Tibial artery (tissue), 4 donors: ENCODE data around the gene GPA33.
A peak's percentile ranks its signal among the peaks of the same experiment; 100 is the strongest.

Experiments
- DNase-seq, 2 donors: peaks; one replicate each; pipeline ENCODE4 v3.0.0-alpha.2; 2019
- H3K27ac ChIP-seq, 2 donors: fragments of 200-600 bp; sonication (generic) in 1 of 2; 1 replicate in 1 of 2; 2 replicates in 1 of 2; pipeline ENCODE4 v1.5.1; 2018 to 2019; ENCODE audit warnings: mild to moderate bottlenecking in 1 of 2
- H3K27me3 ChIP-seq, 2 donors: fragments of 200-600 bp; sonication (generic) in 1 of 2; one replicate each; pipeline versions ENCODE4 v1.5.1 to v1.6.0; 2016 to 2019
- H3K36me3 ChIP-seq, 3 donors: fragments of 200-600 bp; sonication (generic) in 2 of 3; one replicate each; pipeline ENCODE4 v1.5.1; 2016 to 2019; ENCODE audit warnings: mild to moderate bottlenecking in 2 of 3
- H3K4me1 ChIP-seq, 4 donors: fragments of 200-600 bp; sonication (generic) in 2 of 4; 1 replicate in 3 of 4; 2 replicates in 1 of 4; pipeline ENCODE4 v1.5.1; 2016 to 2019
- H3K4me3 ChIP-seq, 2 donors: fragments of 200-600 bp; sonication (generic) in 1 of 2; 1 replicate in 1 of 2; 2 replicates in 1 of 2; pipeline ENCODE4 v1.5.1; 2018 to 2019; ENCODE audit warnings: mild to moderate bottlenecking in 2 of 2
- H3K9me3 ChIP-seq, 3 donors: fragments of 200-600 bp; sonication (generic) in 1 of 3; one replicate each; pipeline ENCODE4 v1.5.1; 2016 to 2019
- intact Hi-C: fragments of 100-400 bp; cut with DNase I; formaldehyde crosslinking; loops from one replicate; pipeline ENCODE4 v1.15.0; 2023; ENCODE audit warnings: low total_unique reads
- TF ChIP-seq, protein P1 (sequence below), 2 experiments: fragments of 200-600 bp in 1 of 2; fragments of 450-650 bp in 1 of 2; IDR thresholded peaks; one replicate each; pipeline ENCODE4 v1.5.1; 2017 to 2019; ENCODE audit warnings: antibody characterized with exemption in 2 of 2, mild to moderate bottlenecking in 1 of 2, moderate library complexity in 1 of 2

GPA33 gene

DNA sequence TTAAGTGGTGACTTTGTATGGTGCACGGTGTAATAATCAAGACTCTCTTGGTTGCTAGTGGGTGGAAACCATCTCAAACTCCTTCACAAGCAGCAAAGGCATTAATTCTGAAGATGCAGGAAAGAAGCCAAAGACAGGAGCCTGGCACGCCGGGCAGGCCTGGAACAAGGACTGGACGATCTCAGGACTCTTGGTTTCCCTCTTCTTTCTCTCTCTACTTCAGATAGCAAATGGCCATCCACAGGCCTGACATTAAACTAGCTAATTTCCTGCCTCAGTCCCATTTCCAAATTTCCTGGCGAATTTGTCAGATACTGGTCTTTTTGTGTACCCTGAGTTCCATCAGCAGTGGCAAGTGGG lies 31.9 kb upstream of the GPA33 start:
- Histone ChIP-seq H3K36me3 (peaks cover 0 to 8% (median 0%) of the 10 kb centered on the region in 3 donors), H3K4me1 (peaks cover 0 to 8% (median 0%) of the 10 kb centered on the region in 4 donors), H3K9me3 (no peaks in the 10 kb centered on the region), H3K4me3 (no peak overlapping the region), H3K27me3 (no peaks in the 10 kb centered on the region), H3K27ac (no peak overlapping the region)
- DNase-seq: no peak
- TF ChIP-seq, protein P1, sequence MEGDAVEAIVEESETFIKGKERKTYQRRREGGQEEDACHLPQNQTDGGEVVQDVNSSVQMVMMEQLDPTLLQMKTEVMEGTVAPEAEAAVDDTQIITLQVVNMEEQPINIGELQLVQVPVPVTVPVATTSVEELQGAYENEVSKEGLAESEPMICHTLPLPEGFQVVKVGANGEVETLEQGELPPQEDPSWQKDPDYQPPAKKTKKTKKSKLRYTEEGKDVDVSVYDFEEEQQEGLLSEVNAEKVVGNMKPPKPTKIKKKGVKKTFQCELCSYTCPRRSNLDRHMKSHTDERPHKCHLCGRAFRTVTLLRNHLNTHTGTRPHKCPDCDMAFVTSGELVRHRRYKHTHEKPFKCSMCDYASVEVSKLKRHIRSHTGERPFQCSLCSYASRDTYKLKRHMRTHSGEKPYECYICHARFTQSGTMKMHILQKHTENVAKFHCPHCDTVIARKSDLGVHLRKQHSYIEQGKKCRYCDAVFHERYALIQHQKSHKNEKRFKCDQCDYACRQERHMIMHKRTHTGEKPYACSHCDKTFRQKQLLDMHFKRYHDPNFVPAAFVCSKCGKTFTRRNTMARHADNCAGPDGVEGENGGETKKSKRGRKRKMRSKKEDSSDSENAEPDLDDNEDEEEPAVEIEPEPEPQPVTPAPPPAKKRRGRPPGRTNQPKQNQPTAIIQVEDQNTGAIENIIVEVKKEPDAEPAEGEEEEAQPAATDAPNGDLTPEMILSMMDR (IDR thresholded peaks at IDR 0.05): no peak
- intact Hi-C loops: no loop called here

DNA sequence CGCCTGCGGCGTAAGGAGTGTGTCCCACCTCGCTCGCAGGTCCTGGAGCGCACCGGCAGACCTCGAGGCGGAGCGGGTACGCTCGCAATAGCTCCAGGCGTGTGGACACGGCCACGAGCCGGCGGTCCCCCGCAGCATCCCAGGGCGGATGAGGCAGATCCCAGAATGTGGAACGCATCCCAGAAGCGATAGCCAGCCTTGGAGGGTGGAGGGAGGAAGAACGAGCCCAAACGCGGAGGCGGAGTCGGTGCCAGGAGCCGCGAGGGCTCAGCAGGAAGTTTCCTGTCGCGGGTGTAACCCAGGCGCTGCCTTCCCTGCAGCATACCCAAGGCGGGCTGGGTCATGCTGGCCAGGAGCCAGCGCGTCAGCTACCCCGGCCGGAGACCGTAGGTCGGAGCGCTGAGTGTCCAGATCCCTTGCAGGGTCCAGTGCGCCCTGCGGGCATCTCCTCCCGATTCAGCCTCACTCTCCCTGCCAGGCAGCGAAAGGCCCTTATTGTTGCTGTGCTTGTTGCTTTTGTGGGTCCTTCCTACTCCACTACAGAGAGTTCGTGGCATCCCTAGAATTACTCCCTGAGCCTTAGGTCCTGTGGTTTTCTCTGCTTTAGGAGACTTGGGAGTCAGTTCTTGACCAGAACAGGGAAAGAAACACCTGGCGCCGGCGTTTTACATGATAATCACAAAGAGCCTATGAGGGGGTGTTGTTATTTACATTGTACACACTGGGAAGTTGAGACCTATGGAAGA lies 31.4 kb upstream of the GPA33 start:
- Histone ChIP-seq H3K4me1 (peaks cover 0 to 8% (median 0%) of the 10 kb centered on the region in 4 donors), H3K4me3 (peak overlapping the region; percentile 19 to 21), H3K36me3 (peaks cover 0 to 8% (median 0%) of the 10 kb centered on the region in 3 donors), H3K27ac (no peak overlapping the region), H3K27me3 (no peaks in the 10 kb centered on the region), H3K9me3 (no peaks in the 10 kb centered on the region)
- TF ChIP-seq, protein P1 (IDR thresholded peaks at IDR 0.05): no peak
- intact Hi-C loops: no loop called here
- DNase-seq: no peak

DNA sequence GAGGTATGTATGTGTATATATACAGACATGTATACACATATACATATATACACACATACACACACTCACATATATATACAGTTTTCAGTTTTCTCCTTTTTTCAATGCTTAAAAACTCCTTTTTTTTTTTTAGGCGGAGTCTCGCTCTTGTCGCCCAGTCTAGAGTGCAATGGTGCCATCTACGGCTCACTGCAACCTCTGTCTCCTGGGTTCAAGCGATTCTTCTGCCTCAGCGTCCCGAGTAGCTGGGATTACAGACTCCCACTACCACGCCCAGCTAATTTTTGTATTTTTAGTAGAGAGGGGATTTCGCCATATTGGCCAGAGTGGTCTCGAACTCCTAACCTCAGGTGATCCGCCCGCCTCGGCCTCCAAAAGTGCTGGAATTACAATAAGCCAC lies 30.7 kb upstream of the GPA33 start:
- Histone ChIP-seq H3K27me3 (no peaks in the 10 kb centered on the region), H3K4me1 (peaks cover 0 to 8% (median 0%) of the 10 kb centered on the region in 4 donors), H3K4me3 (peak overlapping the region; percentile 19 to 21), H3K36me3 (peaks cover 0 to 3% (median 0%) of the 10 kb centered on the region in 3 donors), H3K9me3 (no peaks in the 10 kb centered on the region), H3K27ac (no peak overlapping the region)
- TF ChIP-seq, protein P1 (IDR thresholded peaks at IDR 0.05): no peak
- intact Hi-C loops: no loop called here
- no peak for DNase-seq

DNA sequence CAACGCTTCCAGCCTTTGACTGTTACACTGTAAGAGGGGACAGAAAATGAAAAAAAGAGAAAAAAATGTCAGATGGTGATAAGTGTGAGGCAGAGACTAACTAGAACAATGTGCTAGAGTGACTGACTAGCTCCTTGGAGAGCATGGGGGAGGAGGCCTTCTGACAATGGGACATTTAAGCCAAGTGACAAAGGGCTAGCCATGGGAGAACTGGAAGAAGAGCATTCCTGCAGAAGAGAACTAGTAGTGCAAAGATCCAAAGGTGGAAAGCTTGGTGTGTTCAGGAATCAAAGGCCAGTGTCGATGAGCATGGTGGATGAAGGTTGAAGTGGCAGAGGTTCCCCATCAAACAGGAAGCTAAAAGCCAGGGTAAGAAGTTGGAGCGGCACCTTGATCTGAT lies 29.5 kb upstream of the GPA33 start:
- Histone ChIP-seq H3K4me1 (peaks cover 0 to 8% (median 0%) of the 10 kb centered on the region in 4 donors), H3K27me3 (no peaks in the 10 kb centered on the region), H3K27ac (no peak overlapping the region), H3K36me3 (no peaks in the 10 kb centered on the region), H3K4me3 (no peak overlapping the region), H3K9me3 (no peaks in the 10 kb centered on the region)
- intact Hi-C loops: no loop called here
- TF ChIP-seq, protein P1 (IDR thresholded peaks at IDR 0.05): no peak
- no peak for DNase-seq

DNA sequence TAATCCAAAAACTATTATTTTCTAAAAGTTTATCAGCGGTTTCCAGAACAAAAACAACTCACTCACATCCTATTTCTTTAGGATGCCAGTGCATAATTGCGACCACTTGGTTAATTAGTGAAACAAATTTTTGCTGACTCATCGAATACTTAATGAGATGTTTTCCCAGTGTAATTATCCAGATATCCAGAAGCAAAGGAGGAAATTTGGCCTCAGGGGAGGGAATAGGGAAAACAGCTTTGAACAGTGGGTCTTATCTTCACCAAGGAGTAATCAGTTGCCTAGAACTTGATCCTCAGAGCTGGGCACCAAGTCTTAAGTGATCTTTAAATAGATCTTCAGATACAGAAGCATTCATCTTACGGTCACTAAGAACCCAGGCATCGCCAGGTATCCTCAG lies 28.0 kb upstream of the GPA33 start:
- Histone ChIP-seq H3K4me1 (peaks cover 0 to 8% (median 0%) of the 10 kb centered on the region in 4 donors), H3K9me3 (no peaks in the 10 kb centered on the region), H3K36me3 (no peaks in the 10 kb centered on the region), H3K27me3 (no peaks in the 10 kb centered on the region), H3K27ac (no peak overlapping the region), H3K4me3 (no peak overlapping the region)
- TF ChIP-seq, protein P1 (IDR thresholded peaks at IDR 0.05): no peak
- no peak for DNase-seq
- intact Hi-C loops: no loop called here
